HEK293 (cell line): Measurements from ENCODE around the gene ZNF680.

Experiments
- CTCF ChIA-PET: fragments of 350-600 bp; formaldehyde crosslinking; extraction: SDS; loops from one replicate; lab custom pipeline; 2021; ENCODE audit warnings: antibody characterized with exemption; lab: Yijun Ruan, JAX
- POLR2A ChIA-PET: fragments of 300-600 bp; formaldehyde crosslinking; extraction: SDS; loops from one replicate; lab custom pipeline; 2020; ENCODE audit warnings: antibody characterized with exemption, inconsistent platforms; lab: Yijun Ruan, JAX
- H3K27ac ChIP-seq: fragments of 200-500 bp; sonication (Bioruptor generic); 2 replicates; pipeline ENCODE4 v1.5.1; 2014; ENCODE audit warnings: low read depth, low read length, control low read depth, inconsistent platforms; ENCODE audit errors: extremely low read depth
- H3K36me3 ChIP-seq, 2 experiments: fragments of 200-500 bp in 1 of 2; sonication (Bioruptor generic) in 1 of 2; 1 replicate in 1 of 2; 2 replicates in 1 of 2; pipeline ENCODE4 v1.5.1; 2014 to 2017; ENCODE audit warnings: inconsistent platforms in 2 of 2, low read length in 2 of 2; ENCODE audit not compliant: control insufficient read depth in 2 of 2, insufficient read depth in 1 of 2
- H3K4me1 ChIP-seq: fragments of 200-500 bp; sonication (Bioruptor generic); 2 replicates; pipeline ENCODE4 v1.5.1; 2014; ENCODE audit warnings: mild to moderate bottlenecking, low read length, inconsistent platforms; ENCODE audit not compliant: control insufficient read depth, insufficient read depth
- H3K4me3 ChIP-seq: 2 replicates; pipeline ENCODE4 v1.5.1; 2011; ENCODE audit warnings: low read depth, mild to moderate bottlenecking, control low read depth, low read length, moderate library complexity
- H3K9me3 ChIP-seq: fragments of 200-500 bp; sonication (Bioruptor generic); 2 replicates; pipeline ENCODE4 v1.5.1; 2014; ENCODE audit warnings: low read depth, low read length, inconsistent platforms; ENCODE audit not compliant: control insufficient read depth, insufficient read depth
- SCRT2 ChIP-seq: fragments of 450-650 bp; formaldehyde crosslinking; IDR thresholded peaks from 2 replicates; pipeline ENCODE4 v1.5.1; 2016; ENCODE audit warnings: missing biosample characterization, missing genetic modification characterization
- YY2 ChIP-seq: fragments of 450-650 bp; formaldehyde crosslinking; IDR thresholded peaks from 2 replicates; pipeline ENCODE4 v1.5.1; 2016; ENCODE audit warnings: missing biosample characterization, missing genetic modification characterization
- ZFP3 ChIP-seq: fragments of 450-650 bp; formaldehyde crosslinking; IDR thresholded peaks from 2 replicates; pipeline ENCODE4 v1.5.1; 2016; ENCODE audit warnings: low read depth, missing biosample characterization, missing genetic modification characterization
- ZNF184 ChIP-seq: fragments of 450-650 bp; IDR thresholded peaks from 2 replicates; pipeline ENCODE4 v1.5.1; 2018; ENCODE audit warnings: missing biosample characterization, mild to moderate bottlenecking, missing genetic modification characterization
- ZNF221 ChIP-seq: fragments of 450-650 bp; formaldehyde crosslinking; IDR thresholded peaks from 2 replicates; pipeline ENCODE4 v1.5.1; 2017; ENCODE audit warnings: missing biosample characterization, missing genetic modification characterization, borderline replicate concordance
- ZNF629 ChIP-seq: fragments of 450-650 bp; formaldehyde crosslinking; IDR thresholded peaks from 2 replicates; pipeline ENCODE4 v1.5.1; 2017; ENCODE audit warnings: missing biosample characterization, missing genetic modification characterization
- ZNF654 ChIP-seq: fragments of 450-650 bp; formaldehyde crosslinking; IDR thresholded peaks from 2 replicates; pipeline ENCODE4 v1.5.1; 2016; ENCODE audit warnings: low read depth, missing biosample characterization, missing genetic modification characterization
- ZNF670 ChIP-seq: fragments of 450-650 bp; formaldehyde crosslinking; IDR thresholded peaks from 2 replicates; pipeline ENCODE4 v1.5.1; 2016; ENCODE audit warnings: missing biosample characterization, missing genetic modification characterization, low read depth
- ZNF76 ChIP-seq: fragments of 450-650 bp; formaldehyde crosslinking; IDR thresholded peaks from 2 replicates; pipeline ENCODE4; 2016; ENCODE audit warnings: low read depth, missing biosample characterization, missing genetic modification characterization, borderline replicate concordance
- ZNF768 ChIP-seq: fragments of 450-650 bp; formaldehyde crosslinking; IDR thresholded peaks from 2 replicates; pipeline ENCODE4 v1.5.1; 2018; ENCODE audit warnings: missing biosample characterization, mild to moderate bottlenecking, missing genetic modification characterization
- ZNF792 ChIP-seq: fragments of 450-650 bp; formaldehyde crosslinking; IDR thresholded peaks from 2 replicates; pipeline ENCODE4 v1.5.1; 2016; ENCODE audit warnings: missing biosample characterization, missing genetic modification characterization
- ZSCAN16 ChIP-seq: fragments of 450-650 bp; formaldehyde crosslinking; IDR thresholded peaks from 2 replicates; pipeline ENCODE4 v1.5.1; 2016; ENCODE audit warnings: missing biosample characterization, missing genetic modification characterization
- TF ChIP-seq, protein P1 (sequence below): fragments of 450-650 bp; formaldehyde crosslinking; IDR thresholded peaks from 2 replicates; pipeline ENCODE4 v1.5.1; 2016; ENCODE audit warnings: missing biosample characterization, missing genetic modification characterization
- TF ChIP-seq, protein P2 (sequence below): fragments of 450-650 bp; formaldehyde crosslinking; IDR thresholded peaks from 2 replicates; pipeline ENCODE4 v1.5.1; 2016; ENCODE audit warnings: missing biosample characterization, missing genetic modification characterization, borderline replicate concordance
- TF ChIP-seq, protein P3 (sequence below): fragments of 450-650 bp; formaldehyde crosslinking; IDR thresholded peaks from 2 replicates; pipeline ENCODE4 v1.5.1; 2016; ENCODE audit warnings: missing biosample characterization, missing genetic modification characterization
- TF ChIP-seq, protein P4 (sequence below): fragments of 450-650 bp; formaldehyde crosslinking; conservative IDR thresholded peaks from 2 replicates; pipeline ENCODE4 v1.5.1; 2016; ENCODE audit warnings: low read depth, missing biosample characterization, missing genetic modification characterization

ZNF680 gene

DNA sequence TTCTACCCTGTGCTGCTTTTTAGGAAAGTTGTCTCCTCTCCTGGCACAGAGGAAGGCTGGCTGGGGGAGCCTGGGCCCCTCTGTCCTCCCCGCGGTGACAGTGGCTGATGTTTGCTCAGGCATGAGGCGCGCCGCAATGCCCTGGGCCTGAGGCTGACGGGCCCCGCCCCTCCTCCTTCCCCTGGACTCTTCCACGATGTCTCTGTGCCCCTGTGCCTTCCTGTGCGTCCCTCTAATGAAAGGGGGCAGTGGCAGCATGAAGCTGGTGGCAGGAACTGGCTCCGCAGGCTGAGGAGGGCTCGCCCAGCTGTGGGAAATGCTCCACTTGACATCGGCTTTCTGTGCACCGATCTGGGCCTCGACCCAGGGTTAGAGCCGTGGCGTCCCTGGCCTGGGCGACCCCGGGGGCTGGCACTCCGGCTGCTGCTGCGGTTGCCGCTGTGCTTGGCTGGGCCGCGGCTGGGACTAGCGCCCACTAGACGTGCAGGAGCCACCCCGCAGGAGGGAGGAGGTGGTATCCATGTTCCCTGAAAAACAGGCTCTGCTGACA, 67.9 kb downstream of the ZNF680 start:
- Histone ChIP-seq H3K27ac (no peak overlapping the region), H3K9me3 (no peaks in the 10 kb centered on the region), H3K4me1 (no peaks in the 10 kb centered on the region), H3K4me3 (no peak overlapping the region)
- TF ChIP-seq ZNF792 (tag by site-specific recombination) (no peak), SCRT2 (tag by site-specific recombination) (no peak), ZNF184 (tag by site-specific recombination) (no peak), ZNF221 (tag by site-specific recombination) (no peak), ZNF629 (tag by site-specific recombination) (no peak), ZNF76 (tag by site-specific recombination) (no peak), ZNF654 (tag by site-specific recombination) (no peak), YY2 (no peak), ZFP3 (tag by site-specific recombination) (no peak), ZSCAN16 (tag by site-specific recombination) (no peak), ZNF768 (no peak), ZNF670 (no peak)
- TF ChIP-seq, protein P1, sequence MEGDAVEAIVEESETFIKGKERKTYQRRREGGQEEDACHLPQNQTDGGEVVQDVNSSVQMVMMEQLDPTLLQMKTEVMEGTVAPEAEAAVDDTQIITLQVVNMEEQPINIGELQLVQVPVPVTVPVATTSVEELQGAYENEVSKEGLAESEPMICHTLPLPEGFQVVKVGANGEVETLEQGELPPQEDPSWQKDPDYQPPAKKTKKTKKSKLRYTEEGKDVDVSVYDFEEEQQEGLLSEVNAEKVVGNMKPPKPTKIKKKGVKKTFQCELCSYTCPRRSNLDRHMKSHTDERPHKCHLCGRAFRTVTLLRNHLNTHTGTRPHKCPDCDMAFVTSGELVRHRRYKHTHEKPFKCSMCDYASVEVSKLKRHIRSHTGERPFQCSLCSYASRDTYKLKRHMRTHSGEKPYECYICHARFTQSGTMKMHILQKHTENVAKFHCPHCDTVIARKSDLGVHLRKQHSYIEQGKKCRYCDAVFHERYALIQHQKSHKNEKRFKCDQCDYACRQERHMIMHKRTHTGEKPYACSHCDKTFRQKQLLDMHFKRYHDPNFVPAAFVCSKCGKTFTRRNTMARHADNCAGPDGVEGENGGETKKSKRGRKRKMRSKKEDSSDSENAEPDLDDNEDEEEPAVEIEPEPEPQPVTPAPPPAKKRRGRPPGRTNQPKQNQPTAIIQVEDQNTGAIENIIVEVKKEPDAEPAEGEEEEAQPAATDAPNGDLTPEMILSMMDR (tag by site-specific recombination), result no peak
- TF ChIP-seq, protein P2, sequence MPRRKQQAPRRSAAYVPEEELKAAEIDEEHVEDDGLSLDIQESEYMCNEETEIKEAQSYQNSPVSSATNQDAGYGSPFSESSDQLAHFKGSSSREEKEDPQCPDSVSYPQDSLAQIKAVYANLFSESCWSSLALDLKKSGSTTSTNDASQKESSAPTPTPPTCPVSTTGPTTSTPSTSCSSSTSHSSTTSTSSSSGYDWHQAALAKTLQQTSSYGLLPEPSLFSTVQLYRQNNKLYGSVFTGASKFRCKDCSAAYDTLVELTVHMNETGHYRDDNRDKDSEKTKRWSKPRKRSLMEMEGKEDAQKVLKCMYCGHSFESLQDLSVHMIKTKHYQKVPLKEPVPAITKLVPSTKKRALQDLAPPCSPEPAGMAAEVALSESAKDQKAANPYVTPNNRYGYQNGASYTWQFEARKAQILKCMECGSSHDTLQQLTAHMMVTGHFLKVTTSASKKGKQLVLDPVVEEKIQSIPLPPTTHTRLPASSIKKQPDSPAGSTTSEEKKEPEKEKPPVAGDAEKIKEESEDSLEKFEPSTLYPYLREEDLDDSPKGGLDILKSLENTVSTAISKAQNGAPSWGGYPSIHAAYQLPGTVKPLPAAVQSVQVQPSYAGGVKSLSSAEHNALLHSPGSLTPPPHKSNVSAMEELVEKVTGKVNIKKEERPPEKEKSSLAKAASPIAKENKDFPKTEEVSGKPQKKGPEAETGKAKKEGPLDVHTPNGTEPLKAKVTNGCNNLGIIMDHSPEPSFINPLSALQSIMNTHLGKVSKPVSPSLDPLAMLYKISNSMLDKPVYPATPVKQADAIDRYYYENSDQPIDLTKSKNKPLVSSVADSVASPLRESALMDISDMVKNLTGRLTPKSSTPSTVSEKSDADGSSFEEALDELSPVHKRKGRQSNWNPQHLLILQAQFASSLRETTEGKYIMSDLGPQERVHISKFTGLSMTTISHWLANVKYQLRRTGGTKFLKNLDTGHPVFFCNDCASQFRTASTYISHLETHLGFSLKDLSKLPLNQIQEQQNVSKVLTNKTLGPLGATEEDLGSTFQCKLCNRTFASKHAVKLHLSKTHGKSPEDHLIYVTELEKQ, result no peak
- TF ChIP-seq, protein P3, sequence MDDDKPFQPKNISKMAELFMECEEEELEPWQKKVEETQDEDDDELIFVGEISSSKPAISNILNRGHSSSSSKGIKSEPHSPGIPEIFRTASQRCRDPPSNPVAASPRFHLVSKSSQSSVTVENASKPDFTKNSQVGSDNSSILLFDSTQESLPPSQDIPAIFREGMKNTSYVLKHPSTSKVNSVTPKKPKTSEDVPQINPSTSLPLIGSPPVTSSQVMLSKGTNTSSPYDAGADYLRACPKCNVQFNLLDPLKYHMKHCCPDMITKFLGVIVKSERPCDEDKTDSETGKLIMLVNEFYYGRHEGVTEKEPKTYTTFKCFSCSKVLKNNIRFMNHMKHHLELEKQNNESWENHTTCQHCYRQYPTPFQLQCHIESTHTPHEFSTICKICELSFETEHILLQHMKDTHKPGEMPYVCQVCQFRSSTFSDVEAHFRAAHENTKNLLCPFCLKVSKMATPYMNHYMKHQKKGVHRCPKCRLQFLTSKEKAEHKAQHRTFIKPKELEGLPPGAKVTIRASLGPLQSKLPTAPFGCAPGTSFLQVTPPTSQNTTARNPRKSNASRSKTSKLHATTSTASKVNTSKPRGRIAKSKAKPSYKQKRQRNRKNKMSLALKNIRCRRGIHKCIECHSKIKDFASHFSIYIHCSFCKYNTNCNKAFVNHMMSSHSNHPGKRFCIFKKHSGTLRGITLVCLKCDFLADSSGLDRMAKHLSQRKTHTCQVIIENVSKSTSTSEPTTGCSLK, result no peak
- TF ChIP-seq, protein P4, sequence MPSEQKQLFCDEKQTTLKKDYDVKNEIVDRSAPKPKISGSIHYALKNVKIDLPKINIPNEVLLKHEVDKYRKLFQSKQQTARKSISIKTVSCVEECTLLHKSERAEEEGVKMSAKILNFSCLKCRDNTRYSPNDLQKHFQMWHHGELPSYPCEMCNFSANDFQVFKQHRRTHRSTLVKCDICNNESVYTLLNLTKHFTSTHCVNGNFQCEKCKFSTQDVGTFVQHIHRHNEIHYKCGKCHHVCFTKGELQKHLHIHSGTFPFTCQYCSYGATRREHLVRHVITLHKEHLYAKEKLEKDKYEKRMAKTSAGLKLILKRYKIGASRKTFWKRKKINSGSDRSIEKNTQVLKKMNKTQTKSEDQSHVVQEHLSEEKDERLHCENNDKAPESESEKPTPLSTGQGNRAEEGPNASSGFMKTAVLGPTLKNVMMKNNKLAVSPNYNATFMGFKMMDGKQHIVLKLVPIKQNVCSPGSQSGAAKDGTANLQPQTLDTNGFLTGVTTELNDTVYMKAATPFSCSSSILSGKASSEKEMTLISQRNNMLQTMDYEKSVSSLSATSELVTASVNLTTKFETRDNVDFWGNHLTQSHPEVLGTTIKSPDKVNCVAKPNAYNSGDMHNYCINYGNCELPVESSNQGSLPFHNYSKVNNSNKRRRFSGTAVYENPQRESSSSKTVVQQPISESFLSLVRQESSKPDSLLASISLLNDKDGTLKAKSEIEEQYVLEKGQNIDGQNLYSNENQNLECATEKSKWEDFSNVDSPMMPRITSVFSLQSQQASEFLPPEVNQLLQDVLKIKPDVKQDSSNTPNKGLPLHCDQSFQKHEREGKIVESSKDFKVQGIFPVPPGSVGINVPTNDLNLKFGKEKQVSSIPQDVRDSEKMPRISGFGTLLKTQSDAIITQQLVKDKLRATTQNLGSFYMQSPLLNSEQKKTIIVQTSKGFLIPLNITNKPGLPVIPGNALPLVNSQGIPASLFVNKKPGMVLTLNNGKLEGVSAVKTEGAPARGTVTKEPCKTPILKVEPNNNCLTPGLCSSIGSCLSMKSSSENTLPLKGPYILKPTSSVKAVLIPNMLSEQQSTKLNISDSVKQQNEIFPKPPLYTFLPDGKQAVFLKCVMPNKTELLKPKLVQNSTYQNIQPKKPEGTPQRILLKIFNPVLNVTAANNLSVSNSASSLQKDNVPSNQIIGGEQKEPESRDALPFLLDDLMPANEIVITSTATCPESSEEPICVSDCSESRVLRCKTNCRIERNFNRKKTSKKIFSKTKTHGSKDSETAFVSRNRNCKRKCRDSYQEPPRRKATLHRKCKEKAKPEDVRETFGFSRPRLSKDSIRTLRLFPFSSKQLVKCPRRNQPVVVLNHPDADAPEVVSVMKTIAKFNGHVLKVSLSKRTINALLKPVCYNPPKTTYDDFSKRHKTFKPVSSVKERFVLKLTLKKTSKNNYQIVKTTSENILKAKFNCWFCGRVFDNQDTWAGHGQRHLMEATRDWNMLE, result no peak
- TF ChIP-seq, all 188 proteins: peak for 0
- POLR2A ChIA-PET, result no interaction called here
- CTCF ChIA-PET, result interaction anchor here (0.6 kb wide), 1 partner anchor 1564 kb away, joined by 3 read pairs; no protein-coding TSS in a partner anchor
- no peaks in the 10 kb centered on the region for H3K36me3 ChIP-seq
